Measurements from ENCODE around the gene SHANK3.
A peak's percentile ranks its signal among the peaks of the same experiment; 100 is the strongest.

The SHANK3 gene

GRCh38 chr22:50700387-50701075 lies 27.9 kb downstream of the SHANK3 start:
- DNase-seq, result no peak

- no peak for DNase-seq
These were observed 28.4 kb downstream of the SHANK3 start for GRCh38 chr22:50701076-50701419.

- no peak for DNase-seq
These were observed 29.0 kb downstream of the SHANK3 start for GRCh38 chr22:50701428-50702154.

GRCh38 chr22:50702261-50702671 lies 29.6 kb downstream of the SHANK3 start:
- DNase-seq, result no peak

GRCh38 chr22:50702821-50703725 lies 30.4 kb downstream of the SHANK3 start:
- DNase-seq, result no peak

GRCh38 chr22:50703726-50704509 lies 31.3 kb downstream of the SHANK3 start:
- no peak for DNase-seq

- DNase-seq, result no peak
These were observed 32.0 kb downstream of the SHANK3 start for GRCh38 chr22:50704510-50705218.

- DNase-seq, result peak; percentile 87
These were observed 32.6 kb downstream of the SHANK3 start for GRCh38 chr22:50705219-50705691.

- DNase-seq, result no peak
These were observed 33.3 kb downstream of the SHANK3 start for GRCh38 chr22:50705851-50706351.

- DNase-seq, result no peak
These were observed 34.0 kb downstream of the SHANK3 start for GRCh38 chr22:50706481-50707125.

GRCh38 chr22:50708474-50708873 lies 35.9 kb downstream of the SHANK3 start:
- DNase-seq, result no peak

- no peak for DNase-seq
These were observed 36.4 kb downstream of the SHANK3 start for GRCh38 chr22:50708996-50709395.

GRCh38 chr22:50710221-50710620 lies 37.6 kb downstream of the SHANK3 start:
- no peak for DNase-seq

- no peak for DNase-seq
These were observed 38.3 kb downstream of the SHANK3 start for GRCh38 chr22:50710886-50711285.

GRCh38 chr22:50711446-50712340 lies 39.1 kb downstream of the SHANK3 start:
- no peak for DNase-seq

- DNase-seq, result no peak
These were observed 39.9 kb downstream of the SHANK3 start for GRCh38 chr22:50712341-50713007.

- no peak for DNase-seq
These were observed 40.4 kb downstream of the SHANK3 start for GRCh38 chr22:50713008-50713385.

- DNase-seq, result no peak
These were observed 41.0 kb downstream of the SHANK3 start for GRCh38 chr22:50713571-50714056.

- no peak for DNase-seq
These were observed 41.5 kb downstream of the SHANK3 start for GRCh38 chr22:50714150-50714549.

Data from NCI-H510A (cell line).